NB4 (cell line): ENCODE measurements around the gene CWF19L2.
"Not testable (repeated sequence)": the region's sequence is repeated elsewhere in the genome, so short reads cannot be mapped to it uniquely, and the experiment has no call there.

Experiments used
- DNase-seq: peaks from one replicate; pipeline ENCODE4 v3.0.0; 2010; ENCODE audit warnings: low read depth
- H3K4me3 ChIP-seq: one replicate; pipeline ENCODE4 v1.5.1; 2011; ENCODE audit warnings: mild to moderate bottlenecking, low read depth, low read length, moderate library complexity
- MYC ChIP-seq: IDR thresholded peaks from 2 replicates; pipeline ENCODE4 v1.6.1; 2011; ENCODE audit warnings: low read depth, low read length
- POLR2A ChIP-seq: IDR thresholded peaks from 2 replicates; pipeline ENCODE4 v1.6.1; 2011; ENCODE audit warnings: mild to moderate bottlenecking; ENCODE audit not compliant: insufficient read length; ENCODE audit errors: extremely low read depth
- TF ChIP-seq, protein P1 (sequence below): IDR thresholded peaks from 2 replicates; pipeline ENCODE4 v1.6.1; 2011; ENCODE audit warnings: low read depth, low read length
- TF ChIP-seq, protein P2 (sequence below): IDR thresholded peaks from one replicate; pipeline ENCODE4 v1.5.1; 2012; ENCODE audit warnings: low read depth, low read length

CWF19L2 gene

DNA sequence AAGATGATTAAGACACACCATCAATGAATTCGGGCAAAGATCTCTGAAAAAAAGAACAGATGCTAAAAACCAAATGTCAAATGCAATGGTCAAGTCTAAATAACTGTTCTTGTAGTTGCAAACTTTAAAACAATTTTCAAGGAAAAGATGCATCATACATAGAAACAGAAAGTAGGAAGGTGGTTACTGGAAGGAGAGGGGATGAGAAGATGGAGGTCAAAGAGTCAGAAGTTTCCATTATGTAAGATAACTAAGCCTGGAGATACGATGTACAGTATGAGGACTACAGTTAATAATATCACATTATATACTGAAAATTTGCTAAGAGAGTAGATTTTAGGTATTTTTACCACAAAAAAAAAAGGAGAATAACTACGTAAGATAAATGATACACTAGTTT lies 27.1 kb downstream of the CWF19L2 start:
- H3K4me3 ChIP-seq = no peak overlapping the region
- no peak for DNase-seq
- TF ChIP-seq, protein P1, sequence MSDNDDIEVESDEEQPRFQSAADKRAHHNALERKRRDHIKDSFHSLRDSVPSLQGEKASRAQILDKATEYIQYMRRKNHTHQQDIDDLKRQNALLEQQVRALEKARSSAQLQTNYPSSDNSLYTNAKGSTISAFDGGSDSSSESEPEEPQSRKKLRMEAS = no peak
- no peak for TF ChIP-seq POLR2A
- TF ChIP-seq, protein P2, sequence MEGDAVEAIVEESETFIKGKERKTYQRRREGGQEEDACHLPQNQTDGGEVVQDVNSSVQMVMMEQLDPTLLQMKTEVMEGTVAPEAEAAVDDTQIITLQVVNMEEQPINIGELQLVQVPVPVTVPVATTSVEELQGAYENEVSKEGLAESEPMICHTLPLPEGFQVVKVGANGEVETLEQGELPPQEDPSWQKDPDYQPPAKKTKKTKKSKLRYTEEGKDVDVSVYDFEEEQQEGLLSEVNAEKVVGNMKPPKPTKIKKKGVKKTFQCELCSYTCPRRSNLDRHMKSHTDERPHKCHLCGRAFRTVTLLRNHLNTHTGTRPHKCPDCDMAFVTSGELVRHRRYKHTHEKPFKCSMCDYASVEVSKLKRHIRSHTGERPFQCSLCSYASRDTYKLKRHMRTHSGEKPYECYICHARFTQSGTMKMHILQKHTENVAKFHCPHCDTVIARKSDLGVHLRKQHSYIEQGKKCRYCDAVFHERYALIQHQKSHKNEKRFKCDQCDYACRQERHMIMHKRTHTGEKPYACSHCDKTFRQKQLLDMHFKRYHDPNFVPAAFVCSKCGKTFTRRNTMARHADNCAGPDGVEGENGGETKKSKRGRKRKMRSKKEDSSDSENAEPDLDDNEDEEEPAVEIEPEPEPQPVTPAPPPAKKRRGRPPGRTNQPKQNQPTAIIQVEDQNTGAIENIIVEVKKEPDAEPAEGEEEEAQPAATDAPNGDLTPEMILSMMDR = no peak

DNA sequence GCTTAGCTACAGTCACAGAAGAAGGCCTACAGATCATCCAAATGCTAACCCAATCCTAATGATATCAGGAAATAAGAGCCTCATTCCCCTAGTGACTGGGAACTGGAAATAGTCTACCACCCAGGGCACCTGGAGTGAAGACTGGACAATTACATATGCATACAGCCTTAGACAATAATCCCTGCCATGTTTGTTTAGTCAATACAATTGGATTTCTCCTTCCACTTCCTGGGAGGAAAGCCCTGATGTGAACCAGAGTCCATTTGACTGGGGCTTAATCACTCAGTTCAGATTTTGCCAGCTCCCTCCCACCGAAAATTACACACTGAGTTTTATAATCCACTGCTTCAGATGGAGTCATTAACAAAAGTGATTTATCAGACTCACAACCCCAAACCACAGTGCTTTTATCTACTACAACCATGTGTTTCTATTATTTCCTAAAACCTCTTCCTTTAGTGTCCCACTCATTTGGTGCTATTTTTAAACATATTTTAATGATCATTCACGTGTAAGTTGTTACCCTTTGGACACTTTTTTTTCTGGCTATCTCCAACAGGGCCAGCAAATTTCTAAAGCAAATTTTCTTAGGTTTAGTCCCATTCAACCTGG lies 29.9 kb downstream of the CWF19L2 start:
- DNase-seq = no peak
- TF ChIP-seq POLR2A (no peak), MYC (no peak)
- TF ChIP-seq, protein P2 = no peak
- TF ChIP-seq, protein P1 = no peak
- no peak overlapping the region for H3K4me3 ChIP-seq

DNA sequence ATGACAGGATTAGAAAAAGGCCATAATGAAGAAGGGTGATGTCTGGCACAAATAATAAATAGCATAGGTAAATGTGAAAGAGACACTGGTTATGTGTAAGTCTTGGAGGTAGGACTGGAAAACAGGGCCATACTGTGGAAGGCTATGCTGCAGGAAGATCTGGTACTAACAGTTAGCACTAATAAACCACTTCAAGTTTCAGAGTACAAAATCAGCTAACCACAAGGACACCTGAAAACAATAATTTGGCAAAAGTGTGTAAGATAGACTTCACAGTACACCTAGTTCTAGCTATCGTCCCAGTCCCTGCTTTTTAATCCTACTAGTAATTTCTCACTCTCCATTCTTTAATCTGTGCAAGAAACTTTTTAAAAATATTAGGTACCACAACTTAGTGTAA lies 44.3 kb downstream of the CWF19L2 start:
- TF ChIP-seq, protein P1 = no peak
- H3K4me3 ChIP-seq = no peak overlapping the region
- DNase-seq = no peak

DNA sequence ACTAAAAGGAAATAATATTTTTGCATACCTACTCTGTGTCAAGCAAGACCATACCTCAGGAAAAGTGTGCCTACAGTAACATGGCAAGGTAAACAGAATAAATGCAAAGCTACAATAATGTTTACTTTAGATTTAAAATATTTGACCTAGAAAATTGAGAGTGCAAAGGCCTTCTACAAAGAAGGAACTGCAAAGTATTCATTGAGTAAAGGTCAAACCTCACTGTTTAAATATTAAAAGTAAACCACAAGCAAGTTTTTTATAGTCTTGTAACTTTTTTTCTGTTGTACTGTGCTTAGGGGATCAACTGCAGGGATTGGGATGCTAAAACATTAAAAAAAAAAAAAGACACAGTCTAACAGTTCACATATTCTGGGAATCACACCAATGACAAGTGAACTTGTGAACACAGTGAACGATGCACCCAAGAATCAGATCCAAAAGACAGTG lies 48.8 kb downstream of the CWF19L2 start:
- TF ChIP-seq, protein P1 = no peak
- TF ChIP-seq, protein P2 = no peak
- TF ChIP-seq MYC (no peak), POLR2A (no peak)
- DNase-seq = no peak
- no peak overlapping the region for H3K4me3 ChIP-seq

DNA sequence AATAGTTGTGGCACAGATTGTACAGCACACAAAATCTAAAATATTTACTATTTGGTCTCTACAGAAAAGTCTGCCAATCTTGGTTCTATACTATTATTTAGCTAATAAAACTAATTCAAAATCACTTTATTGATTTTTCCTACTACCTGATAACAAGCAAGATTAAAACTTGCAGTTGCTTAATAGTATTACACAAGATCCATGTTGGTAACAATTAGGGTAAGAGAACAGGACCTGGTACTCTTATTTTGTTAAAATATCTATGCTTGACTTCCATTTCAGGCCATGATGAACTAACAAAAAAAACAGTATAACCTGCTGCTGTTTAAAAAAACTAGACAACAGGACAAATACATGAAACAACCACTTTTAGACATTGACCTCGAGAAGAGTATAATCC lies 52.4 kb downstream of the CWF19L2 start:
- DNase-seq = no peak

DNA sequence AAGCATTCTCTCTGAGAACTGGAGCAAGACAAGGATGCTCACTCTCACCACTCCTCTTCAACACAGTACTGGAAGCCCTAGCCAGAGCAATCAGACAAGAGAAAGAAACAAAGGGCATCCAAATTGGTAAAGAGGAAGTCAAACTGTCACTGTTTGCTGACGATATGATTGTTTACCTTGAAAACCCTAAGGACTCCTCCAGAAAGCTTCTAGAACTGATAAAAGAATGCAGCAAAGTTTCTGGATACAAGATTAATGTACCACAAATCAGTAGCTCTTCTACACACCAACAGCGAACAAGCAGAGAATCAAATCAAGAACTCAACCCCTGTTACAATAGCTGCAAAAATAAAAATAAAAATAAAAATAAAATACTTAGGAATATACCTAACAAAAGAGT lies 56.5 kb downstream of the CWF19L2 start:
- H3K4me3 ChIP-seq, DNase-seq: not testable (repeated sequence)

More for the DNA sequence above, 52.4 kb downstream of the CWF19L2 start:
- no peak overlapping the region for H3K4me3 ChIP-seq
- TF ChIP-seq, protein P2 = no peak
- TF ChIP-seq POLR2A = no peak
- TF ChIP-seq, protein P1 = no peak
- no peak for TF ChIP-seq MYC

DNA sequence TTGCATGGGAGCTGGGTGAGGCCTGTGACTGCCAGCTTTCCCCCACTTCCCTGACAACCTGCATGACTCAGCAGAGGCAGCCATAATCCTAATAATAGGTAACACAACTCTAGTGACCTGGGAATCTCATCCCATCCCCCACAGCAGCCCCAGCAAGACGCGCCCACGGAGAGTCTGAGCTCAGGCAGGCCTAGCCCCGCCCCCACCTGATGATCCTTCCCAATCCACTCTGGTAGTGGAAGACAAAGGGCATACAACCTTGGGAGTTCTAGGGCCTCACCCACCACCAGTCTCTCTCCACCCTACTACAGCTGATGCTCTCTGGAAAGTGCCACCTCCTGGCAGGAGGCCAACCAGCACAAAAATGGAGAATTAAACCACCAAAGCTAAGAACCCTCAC lies 60.3 kb downstream of the CWF19L2 start:
- no peak for DNase-seq
- TF ChIP-seq, protein P2 = no peak
- TF ChIP-seq, protein P1 = no peak
- TF ChIP-seq MYC (no peak), POLR2A (no peak)
- no peak overlapping the region for H3K4me3 ChIP-seq
